Urinary bladder (tissue), 4 donors: ENCODE results near the gene HS3ST3A1. TPM values are rescaled to one million over a fixed set of nuclear protein-coding genes. Genes with fewer than 3 reads are reported as not detected.
"Not testable (repeated sequence)": the region's sequence is repeated elsewhere in the genome, so short reads cannot be mapped to it uniquely, and the experiment has no call there.

Source experiments
- DNase-seq: peaks from one replicate; pipeline ENCODE4 v3.0.0-alpha.2; 2015; ENCODE audit errors: extremely low spot score
- H3K27ac ChIP-seq: one replicate; pipeline ENCODE4 v1.5.1; 2013; ENCODE audit warnings: low read depth, mild to moderate bottlenecking, moderate library complexity
- H3K36me3 ChIP-seq: one replicate; pipeline ENCODE4 v1.6.1; 2013; ENCODE audit warnings: mild to moderate bottlenecking, moderate library complexity; ENCODE audit not compliant: insufficient read depth
- H3K4me1 ChIP-seq: one replicate; pipeline ENCODE4 v1.6.1; 2013; ENCODE audit warnings: mild to moderate bottlenecking, moderate library complexity; ENCODE audit not compliant: insufficient read depth
- H3K4me3 ChIP-seq: one replicate; pipeline ENCODE4 v1.5.1; 2013; ENCODE audit warnings: low read depth, low read length
- WGBS: extraction: QIAGEN DNeasy Blood & Tissue Kit; methylation state at CpG from one replicate; pipeline ENCODE4 v1.1.7; 2013; 5-methylcytosine and 5-hydroxymethylcytosine counted together
- polyA plus RNA-seq: library from polyadenylated mRNA; stranded (reverse); fragments of 200-250 nt; gene quantifications from one replicate; pipeline ENCODE4 v1.2.3, GENCODE V29; 2013
- total RNA-seq: library from RNA; depleted of rRNA; stranded (reverse); fragments of >200 nt; gene quantifications from one replicate; pipeline ENCODE4 v1.2.3, GENCODE V29; 2014
- donor health status: healthy with polysubstance abuse.
- donor health status: healthy.

The HS3ST3A1 gene
- total and polyA plus RNA-seq, 2 donors, result 0.53 to 1.1 TPM

GRCh38 chr17:13496553-13497056, 105.1 kb downstream of the HS3ST3A1 start:
- H3K4me1 ChIP-seq, H3K27ac ChIP-seq, DNase-seq, H3K4me3 ChIP-seq, H3K36me3 ChIP-seq: not testable (repeated sequence)
- WGBS, result 95% methylated on average over 24 of the region's 35 CpGs

GRCh38 chr17:13495423-13495822, 106.3 kb downstream of the HS3ST3A1 start:
- no peak for DNase-seq
- 91% methylated on average over 2 of the region's 2 CpGs for WGBS
- no peak overlapping the region for H3K4me3 ChIP-seq
- H3K4me1 ChIP-seq, result peaks cover 1% of the 10 kb centered on the region
- H3K27ac ChIP-seq, result no peak overlapping the region
- no peaks in the 10 kb centered on the region for H3K36me3 ChIP-seq

- H3K4me3 ChIP-seq, result no peak overlapping the region
- WGBS, result 61% methylated on average over 4 of the region's 4 CpGs
Observed at GRCh38 chr17:13492737-13493122, 109.0 kb downstream of the HS3ST3A1 start.

GRCh38 chr17:13491916-13492736, 109.6 kb downstream of the HS3ST3A1 start:
- WGBS, result 67% methylated on average over 7 of the region's 7 CpGs
- no peak overlapping the region for H3K4me3 ChIP-seq
- no peak for DNase-seq
- H3K4me1 ChIP-seq, result peaks cover 1% of the 10 kb centered on the region
- no peak overlapping the region for H3K27ac ChIP-seq
- no peaks in the 10 kb centered on the region for H3K36me3 ChIP-seq

More at GRCh38 chr17:13492737-13493122, 109.0 kb downstream of the HS3ST3A1 start:
- Histone ChIP-seq H3K27ac (no peak overlapping the region), H3K36me3 (no peaks in the 10 kb centered on the region), H3K4me1 (peaks cover 1% of the 10 kb centered on the region)
- no peak for DNase-seq

GRCh38 chr17:13491491-13491890, 110.2 kb downstream of the HS3ST3A1 start:
- Histone ChIP-seq H3K36me3 (no peaks in the 10 kb centered on the region), H3K27ac (no peak overlapping the region), H3K4me3 (no peak overlapping the region), H3K4me1 (peaks cover 1% of the 10 kb centered on the region)
- 90% methylated on average over 1 of the region's 1 CpG for WGBS
- no peak for DNase-seq

- WGBS, result 83% methylated on average over 5 of the region's 5 CpGs
- DNase-seq, result no peak
- Histone ChIP-seq H3K4me3 (no peak overlapping the region), H3K36me3 (no peaks in the 10 kb centered on the region), H3K27ac (no peak overlapping the region), H3K4me1 (peaks cover 1% of the 10 kb centered on the region)
Observed at GRCh38 chr17:13490906-13491482, 110.7 kb downstream of the HS3ST3A1 start.

GRCh38 chr17:13490427-13490826, 111.3 kb downstream of the HS3ST3A1 start:
- DNase-seq, result no peak
- H3K36me3 ChIP-seq, result no peaks in the 10 kb centered on the region
- WGBS, result 52% methylated on average over 3 of the region's 3 CpGs

GRCh38 chr17:13485327-13485726, 116.4 kb downstream of the HS3ST3A1 start:
- Histone ChIP-seq H3K27ac (no peak overlapping the region), H3K4me3 (no peak overlapping the region), H3K4me1 (no peaks in the 10 kb centered on the region), H3K36me3 (no peaks in the 10 kb centered on the region)
- 87% methylated on average over 3 of the region's 3 CpGs for WGBS
- DNase-seq, result no peak

More at GRCh38 chr17:13490427-13490826, 111.3 kb downstream of the HS3ST3A1 start:
- H3K27ac ChIP-seq, result no peak overlapping the region
- no peak overlapping the region for H3K4me3 ChIP-seq
- H3K4me1 ChIP-seq, result peaks cover 1% of the 10 kb centered on the region

- Histone ChIP-seq H3K4me1 (no peaks in the 10 kb centered on the region), H3K36me3 (no peaks in the 10 kb centered on the region), H3K27ac (no peak overlapping the region), H3K4me3 (no peak overlapping the region)
- DNase-seq, result no peak
- 94% methylated on average over 4 of the region's 4 CpGs for WGBS
Observed at GRCh38 chr17:13484020-13484419, 117.7 kb downstream of the HS3ST3A1 start.

GRCh38 chr17:13480877-13481276, 120.9 kb downstream of the HS3ST3A1 start:
- DNase-seq, result no peak
- no peaks in the 10 kb centered on the region for H3K4me1 ChIP-seq
- H3K27ac ChIP-seq, result no peak overlapping the region
- H3K4me3 ChIP-seq, result no peak overlapping the region
- H3K36me3 ChIP-seq, result no peaks in the 10 kb centered on the region

- no peaks in the 10 kb centered on the region for H3K4me1 ChIP-seq
- no peaks in the 10 kb centered on the region for H3K36me3 ChIP-seq
- no peak for DNase-seq
- 41% methylated on average over 2 of the region's 2 CpGs for WGBS
- no peak overlapping the region for H3K27ac ChIP-seq
- H3K4me3 ChIP-seq, result no peak overlapping the region
Observed at GRCh38 chr17:13478326-13478830, 123.4 kb downstream of the HS3ST3A1 start.

- H3K36me3 ChIP-seq, result no peaks in the 10 kb centered on the region
- H3K4me1 ChIP-seq, result no peaks in the 10 kb centered on the region
- no peak for DNase-seq
- H3K4me3 ChIP-seq, result no peak overlapping the region
- no peak overlapping the region for H3K27ac ChIP-seq
Observed at GRCh38 chr17:13477180-13477611, 124.5 kb downstream of the HS3ST3A1 start.

- Histone ChIP-seq H3K4me1 (no peaks in the 10 kb centered on the region), H3K4me3 (no peak overlapping the region), H3K27ac (no peak overlapping the region), H3K36me3 (no peaks in the 10 kb centered on the region)
- DNase-seq, result no peak
- WGBS, result 51% methylated on average over 1 of the region's 1 CpG
Observed at GRCh38 chr17:13476720-13477119, 125.0 kb downstream of the HS3ST3A1 start.
